GM19324 (cell line): ENCODE results near the gene ZIC5.

Experiments
- ATAC-seq: cut with Tn5 transposase; IDR thresholded peaks from one replicate; pipeline ENCODE4 v1.9.1; 2021; ENCODE audit warnings: mild to moderate bottlenecking, moderate library complexity; ENCODE audit not compliant: unreplicated experiment, low FRiP score

The ZIC5 gene

DNA sequence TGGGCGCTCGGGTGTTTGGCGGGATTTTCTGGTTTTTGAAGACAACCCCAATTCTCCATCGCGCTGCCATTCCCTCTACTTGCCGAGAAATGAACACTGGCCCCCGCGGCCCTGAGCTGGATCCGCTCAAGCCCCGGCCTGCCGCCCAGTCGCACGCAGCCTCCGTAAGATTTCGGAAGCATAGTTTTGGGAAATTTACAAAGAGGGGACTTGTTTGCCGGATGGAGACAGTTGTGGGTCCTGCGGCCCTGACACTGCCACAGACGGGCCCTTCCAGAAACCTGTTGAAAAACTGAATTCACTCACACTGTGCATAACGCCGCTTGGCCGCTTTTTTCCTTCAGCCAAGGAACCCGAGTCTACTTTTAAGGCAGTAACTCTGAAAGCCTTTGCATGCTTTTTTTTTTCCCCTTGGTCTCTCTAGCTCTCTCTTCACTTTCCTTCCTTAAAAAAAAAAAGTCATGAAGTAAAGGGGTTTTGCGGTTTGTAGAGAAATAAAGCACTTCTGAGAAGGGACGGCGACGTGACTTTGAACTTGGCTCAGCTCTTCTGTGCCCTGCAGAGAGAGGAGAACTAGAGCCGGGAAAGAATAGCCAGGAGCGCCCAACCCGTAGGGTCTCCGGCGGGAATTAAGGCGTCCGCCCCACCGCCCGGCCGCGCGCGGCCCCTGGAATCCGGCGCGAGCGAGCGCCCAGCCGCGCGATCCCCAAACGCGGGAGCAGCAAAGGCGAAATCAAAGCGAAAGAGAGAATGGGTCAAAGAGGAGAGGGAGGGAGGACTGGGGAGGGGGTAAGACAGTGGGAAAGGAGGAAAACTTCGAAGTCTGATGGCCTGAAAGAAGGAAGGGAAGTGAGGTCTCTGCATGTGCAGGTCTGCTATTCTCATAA is 6.6 kb upstream of the ZIC5 start:
- ATAC-seq = no peak

DNA sequence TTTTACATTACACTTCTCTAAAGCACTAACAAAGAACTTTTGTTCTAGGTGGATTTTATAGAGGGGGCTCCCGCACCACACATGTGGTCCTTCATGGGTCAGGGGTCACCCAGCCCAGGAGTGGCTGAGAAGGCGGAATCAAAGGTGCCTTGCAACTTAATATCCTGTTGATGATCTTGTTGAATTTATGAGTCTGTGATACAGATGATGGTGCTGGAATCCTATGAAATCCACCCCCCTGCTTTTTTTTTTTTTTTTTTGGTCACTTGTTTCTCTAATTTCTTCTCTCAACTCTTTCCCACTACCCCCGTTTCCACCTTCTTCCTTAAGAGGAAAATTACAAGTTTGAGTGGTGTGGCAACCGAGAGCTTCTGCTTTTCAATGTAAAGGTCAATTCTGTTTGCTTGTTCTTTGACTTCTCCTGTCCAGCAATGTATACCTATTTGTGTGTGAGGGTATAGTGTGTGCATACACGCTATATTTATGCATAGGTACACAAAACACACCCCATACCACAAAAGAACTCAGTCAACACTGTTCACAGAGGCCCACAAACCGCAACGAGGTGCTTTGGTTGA is 5.9 kb upstream of the ZIC5 start:
- ATAC-seq = no peak

DNA sequence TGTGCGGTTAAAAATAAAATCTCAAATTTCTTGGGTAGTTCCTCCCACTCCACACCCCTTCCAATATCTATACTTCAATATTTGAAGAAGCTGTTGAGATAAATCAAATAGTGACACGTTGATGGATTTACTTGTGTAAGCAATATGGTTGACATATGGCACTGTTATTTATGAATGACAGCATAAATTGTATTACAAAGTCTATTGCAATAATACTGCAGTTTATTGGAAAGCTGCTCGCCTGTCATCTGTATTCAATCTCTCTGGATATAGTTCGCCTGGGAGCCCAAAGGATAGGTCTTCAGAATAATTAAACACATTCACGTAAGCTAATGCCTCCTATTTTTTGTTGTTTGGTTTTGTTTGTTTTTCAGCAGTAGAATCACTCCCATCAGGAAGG is 5.0 kb upstream of the ZIC5 start:
- ATAC-seq = no peak

DNA sequence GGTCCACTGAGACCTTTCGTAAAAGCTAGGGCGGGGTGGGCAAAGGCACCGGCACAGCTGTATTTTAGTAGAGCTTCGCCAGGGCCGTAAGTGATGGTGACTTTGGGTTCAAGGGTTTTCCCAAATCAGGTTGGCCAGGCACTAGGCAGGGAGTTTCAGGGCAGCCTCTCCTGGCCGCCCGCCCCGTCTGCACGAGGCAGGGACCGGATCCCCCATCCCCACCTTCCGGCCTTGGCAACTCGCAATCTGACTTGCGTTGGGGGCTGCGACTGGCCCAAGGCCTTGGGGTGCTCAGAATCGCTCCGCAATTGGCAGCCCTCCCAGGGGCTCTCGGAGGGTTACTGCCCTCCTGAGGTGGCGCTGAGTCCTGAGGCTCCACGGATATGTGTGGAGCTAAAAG is 4.1 kb upstream of the ZIC5 start:
- no peak for ATAC-seq

DNA sequence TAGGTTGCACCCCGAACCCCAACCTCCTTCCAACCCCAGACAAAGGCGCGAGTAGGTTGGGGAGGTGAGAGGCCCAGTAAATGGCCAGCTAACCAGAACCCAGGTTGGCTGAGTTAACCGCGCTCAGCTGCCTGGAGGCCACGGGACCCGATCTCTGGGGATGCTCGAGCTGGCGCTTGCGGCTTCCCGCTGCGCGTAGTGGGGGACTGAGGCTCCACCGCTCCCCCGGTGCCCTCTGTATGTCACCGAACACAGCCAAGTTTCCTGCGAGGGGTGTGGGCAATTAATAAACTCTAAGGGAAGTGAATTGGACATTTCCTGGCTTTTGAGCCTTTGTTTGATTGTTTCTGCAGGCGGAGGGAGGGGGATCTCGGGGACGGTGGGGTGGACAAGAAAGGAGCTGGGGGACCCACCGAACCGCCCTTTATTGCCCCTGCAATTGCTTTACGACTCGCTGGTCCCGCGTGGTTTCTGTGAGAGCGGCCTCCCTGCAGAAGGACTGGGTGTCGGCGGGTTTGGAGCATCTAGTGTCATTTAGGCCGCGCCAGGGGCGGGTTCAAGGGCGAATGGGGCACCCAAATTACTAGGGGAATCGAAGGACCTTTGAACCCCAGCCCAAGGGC is 3.5 kb upstream of the ZIC5 start:
- ATAC-seq = no peak

DNA sequence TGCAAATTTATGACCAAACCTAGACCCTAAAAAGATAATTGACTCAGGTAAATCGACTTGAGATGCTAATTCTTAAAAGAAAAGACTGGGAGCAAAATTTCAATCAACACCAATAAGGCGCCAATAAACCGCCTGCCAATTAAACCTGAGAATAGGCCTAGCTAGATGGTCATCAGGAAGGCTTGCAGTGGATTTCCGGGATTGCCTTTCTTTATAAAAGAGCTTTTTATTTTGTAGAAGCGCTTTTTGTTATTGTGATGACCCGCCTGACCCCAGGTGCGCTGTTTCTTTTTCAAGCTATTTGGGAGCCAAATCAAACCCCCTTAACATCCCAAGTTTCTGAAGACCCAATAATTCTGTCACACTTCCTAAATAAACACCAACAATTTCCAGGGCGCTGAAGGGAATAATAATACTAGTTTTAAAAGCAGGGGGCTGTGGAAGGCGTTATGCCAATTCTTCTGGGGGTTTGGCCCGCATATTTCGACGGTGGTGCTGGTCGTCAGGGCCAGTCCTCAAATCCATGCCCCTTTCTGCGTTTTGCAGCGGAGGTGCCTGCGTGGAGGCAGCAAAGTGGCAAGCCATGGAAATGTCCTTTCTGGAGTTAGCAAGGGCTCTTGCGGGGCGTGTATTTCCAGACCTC is 2.9 kb upstream of the ZIC5 start:
- ATAC-seq = no peak

DNA sequence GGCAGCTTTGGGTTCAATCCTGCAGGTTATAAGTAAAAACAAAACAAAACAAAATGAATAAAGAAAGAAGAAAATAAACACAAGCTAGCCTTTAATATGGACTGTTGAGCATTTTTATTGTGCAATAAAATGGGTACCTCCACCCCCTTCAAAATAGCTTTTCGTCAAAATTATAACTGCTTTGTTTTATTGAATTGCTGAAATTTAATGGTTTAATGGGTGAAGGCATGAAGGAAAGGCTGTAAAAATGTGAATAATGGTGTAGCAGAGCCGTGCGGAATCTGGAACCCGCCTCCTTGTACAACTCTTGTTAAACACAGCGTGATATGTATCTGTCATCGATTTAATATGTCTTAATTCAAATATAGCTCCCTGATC is 2.2 kb upstream of the ZIC5 start:
- ATAC-seq = no peak

DNA sequence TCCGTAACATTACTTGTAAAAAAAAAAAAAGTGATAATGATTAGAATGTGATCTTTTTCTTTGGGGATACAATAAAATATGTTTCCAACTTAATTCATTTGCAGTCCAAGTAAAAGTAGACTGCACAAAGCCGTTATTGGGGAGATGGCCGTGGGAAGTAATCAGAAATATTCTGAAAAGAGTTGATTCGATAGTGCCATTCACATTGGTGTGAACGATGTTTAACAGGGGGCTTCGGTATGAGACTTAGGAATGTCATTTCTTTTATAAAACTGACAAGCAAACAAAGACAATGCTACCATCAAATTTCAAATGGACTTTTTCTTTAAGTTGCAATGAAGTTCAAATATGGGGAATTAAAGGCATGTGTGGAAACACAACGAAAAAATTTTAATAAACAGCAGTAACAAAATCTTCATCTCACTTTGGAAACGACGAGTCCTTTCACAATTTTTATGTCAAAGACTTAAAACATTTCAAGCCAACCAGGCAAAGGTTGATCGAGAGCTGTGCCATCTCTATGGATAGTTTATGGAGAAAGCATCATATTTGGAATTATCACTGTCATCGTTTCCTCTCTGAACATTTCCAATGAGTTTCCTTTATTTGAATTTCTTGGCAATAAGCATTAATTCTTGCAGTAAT is 1.7 kb upstream of the ZIC5 start:
- ATAC-seq = no peak

DNA sequence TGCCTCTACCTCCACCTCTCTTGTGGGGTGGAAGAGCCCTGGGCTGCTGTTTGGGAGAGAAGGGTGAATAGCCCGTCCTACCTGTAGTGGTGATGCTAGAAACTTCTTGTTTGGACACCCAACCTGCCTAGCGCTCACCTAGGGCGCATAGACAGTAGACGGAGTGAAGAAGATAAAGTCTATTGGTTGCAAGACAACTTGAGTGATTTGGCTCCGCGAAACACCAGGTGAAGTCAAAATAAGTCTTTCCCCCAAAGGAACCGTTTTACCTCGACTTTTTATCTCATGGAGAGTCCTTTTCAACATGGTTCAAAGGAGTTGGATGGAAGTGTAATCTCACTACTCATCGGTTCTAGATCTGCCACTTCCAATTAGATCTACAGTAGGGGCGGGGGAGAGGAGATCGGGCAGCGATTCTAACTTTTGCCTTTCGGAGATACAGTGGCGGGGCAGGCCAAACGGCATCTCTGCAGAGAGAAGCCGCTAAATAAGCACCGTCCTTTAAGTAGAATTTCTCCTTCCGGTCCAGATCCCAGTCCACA is 694 bp upstream of the ZIC5 start:
- no peak for ATAC-seq

DNA sequence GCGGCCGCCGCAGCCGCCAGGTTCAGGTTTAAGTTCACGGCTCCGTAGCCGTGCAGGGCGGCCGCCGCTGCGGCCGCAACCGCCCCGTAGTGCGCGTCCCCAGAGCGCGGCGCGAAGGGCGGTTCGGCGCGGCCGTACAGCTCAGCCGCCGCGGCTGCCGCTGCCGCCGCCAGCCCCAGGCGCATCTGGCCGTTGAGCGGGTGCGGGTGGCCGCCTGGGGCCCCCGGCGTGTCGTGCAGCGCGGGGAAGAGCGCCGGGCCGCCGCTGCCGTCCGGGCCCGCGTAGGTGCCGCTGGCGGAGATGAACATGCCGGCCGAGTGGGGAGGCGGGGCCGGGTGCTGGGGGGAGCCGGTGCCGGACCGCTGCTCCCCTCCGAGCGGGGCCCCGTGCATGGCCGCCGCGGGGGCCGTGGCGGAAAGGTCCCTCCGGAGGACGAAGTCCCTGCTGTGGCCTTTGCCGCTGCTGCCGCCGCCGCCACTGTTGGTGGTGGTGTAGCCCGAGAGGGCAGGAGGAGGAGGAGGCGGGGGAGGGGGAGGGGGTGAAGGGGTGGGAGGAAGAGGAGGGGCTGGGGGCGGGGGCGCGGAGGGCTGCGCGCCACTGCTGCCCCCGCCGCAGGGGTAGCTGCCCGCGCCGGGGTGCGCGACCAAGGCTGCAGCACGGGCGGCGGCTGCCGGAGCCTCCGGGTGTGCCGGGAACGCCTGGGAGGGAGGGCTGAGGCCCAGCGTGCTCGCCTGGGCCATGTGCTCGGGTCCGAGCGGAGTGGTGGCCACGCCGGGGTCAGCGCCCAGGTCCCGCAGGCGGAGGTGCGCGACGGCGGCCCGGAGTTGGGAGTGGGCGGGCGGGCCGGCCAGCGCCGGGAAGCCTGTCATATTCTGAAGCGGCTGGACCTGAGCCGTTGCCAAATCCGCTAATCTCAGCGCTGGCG is 654 bp downstream of the ZIC5 start:
- no peak for ATAC-seq

DNA sequence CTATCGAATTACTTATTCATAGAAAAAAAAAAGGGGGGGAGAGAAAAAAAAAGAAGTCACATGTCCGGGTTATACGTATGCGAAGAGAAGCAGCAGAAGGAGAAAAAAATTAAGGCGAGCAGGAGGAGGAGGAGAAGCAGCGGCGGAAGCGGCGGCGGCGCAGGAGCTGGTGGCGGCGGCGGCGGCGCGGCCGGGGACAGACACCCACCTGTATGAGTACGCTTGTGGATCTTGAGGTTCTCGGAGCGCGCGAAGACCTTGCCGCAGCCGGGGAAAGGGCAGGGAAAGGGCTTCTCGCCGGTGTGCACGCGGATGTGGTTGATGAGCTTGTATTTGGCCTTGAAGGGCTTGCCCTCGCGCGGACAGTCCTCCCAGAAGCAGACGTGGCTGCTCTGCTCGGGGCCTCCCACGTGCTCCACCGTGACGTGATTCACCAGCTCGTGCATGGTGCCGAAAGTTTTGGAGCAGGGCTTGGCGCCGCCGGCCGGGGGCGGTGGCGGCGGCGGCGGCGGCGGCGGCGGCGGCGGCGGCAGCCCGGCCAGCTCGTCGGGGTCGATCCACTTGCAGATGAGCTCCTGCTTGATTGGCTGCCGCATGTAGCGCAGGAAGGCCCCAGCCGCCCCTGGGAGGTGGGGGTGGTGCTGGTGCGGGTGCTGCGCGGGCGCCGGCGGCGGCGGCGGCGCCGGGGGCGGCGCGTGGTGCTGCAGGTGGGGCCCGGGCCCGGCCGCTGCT is 1.5 kb downstream of the ZIC5 start:
- ATAC-seq = no peak

DNA sequence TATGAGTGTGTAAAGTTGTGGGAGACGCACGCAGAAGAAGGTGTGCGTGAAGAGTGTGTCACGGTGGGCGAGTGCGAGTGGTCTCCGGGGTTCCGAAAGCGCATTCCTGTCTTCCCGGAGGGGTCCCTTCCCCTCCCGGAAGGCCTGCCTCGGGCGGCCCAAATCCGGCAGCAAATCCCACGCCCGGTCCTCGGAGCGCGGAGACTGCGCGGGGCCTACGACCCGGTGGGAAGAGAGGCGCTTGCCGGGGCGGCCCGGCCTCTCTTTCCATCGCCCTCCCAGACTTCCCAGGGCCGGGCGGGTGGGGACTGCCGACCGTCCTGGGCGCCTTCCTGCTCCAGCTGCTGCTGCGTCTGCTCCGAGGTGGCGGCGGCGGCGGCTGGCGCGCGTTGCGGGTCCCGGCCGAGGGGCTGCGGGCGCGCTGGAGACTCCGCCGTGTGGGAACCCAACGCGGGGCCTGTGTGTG is 2.1 kb downstream of the ZIC5 start:
- no peak for ATAC-seq

DNA sequence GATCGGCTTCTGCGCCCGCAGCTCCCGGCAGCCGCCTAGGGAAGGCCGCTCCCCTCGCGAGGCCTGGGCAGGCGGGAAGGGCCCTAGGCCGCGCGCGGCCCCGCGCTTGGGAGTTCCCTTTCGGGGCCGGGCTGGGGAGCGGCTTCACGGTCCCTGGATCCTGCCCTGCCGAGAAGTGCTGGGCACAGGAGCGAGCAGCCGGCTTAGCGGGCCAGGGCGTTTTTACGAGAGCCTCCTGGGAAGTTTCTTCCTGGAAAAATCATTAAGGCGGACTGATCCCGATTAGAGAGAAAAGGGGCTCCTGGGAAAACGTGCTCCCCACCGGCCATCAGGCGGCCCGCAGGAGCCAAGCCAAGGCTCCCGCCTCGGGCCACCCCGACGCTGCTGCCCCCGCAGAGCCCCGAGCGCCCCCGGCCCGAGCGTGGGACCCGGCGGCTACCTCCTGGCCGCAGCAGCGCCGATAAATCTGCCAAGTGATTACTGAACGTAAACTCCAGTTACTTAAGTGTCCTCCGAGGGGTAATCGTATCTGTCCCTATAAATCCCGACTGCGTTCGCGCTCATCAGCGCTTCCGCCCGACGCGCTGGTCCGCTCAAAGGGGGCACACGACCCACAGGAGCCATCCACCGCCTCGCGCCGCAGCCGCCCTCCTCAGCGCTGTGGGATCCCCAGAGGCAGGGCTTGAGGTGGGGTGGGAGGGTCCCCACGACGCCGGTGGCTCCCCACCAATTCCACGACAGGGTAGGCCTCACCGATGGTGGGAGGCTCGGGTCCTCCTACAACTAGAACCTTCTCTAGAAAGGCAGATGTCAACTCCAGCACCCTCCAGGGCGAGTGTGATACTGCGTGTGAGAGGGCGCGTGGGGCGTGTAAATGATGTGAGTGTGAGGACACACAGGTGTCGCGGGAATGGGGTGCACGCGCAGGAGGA is 2.8 kb downstream of the ZIC5 start:
- ATAC-seq = no peak

DNA sequence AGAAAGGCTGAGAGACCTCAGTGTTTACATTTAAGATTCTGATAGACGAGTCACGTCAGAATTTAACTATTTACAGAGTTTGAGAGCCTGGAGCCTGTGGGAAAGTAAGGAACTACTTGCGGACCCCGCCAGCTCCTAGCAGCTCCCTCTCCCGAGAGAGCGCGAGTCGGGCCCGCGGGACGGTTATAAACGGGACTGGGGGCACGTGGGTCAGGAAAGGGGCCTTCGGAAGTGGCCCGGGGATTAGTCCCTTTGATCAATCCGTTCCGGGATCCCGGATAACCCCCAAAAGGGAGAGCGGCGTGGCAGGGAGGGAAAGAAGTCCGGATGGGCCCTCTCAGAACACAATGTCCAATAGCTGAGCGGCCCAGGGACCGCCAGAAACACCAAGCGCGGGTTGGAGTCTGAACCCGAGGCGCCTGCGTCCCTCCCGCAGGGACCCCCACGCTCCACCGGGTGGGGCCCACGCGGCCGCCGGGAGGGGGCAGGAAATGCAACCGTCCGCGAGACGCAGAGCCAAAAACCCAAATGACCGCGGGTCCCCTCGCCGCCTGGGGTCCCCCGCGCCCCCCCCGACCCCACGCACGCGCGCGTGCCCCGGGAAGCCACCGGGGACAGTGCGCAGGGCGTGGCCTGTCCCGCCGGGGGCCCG is 3.6 kb downstream of the ZIC5 start:
- ATAC-seq = no peak

DNA sequence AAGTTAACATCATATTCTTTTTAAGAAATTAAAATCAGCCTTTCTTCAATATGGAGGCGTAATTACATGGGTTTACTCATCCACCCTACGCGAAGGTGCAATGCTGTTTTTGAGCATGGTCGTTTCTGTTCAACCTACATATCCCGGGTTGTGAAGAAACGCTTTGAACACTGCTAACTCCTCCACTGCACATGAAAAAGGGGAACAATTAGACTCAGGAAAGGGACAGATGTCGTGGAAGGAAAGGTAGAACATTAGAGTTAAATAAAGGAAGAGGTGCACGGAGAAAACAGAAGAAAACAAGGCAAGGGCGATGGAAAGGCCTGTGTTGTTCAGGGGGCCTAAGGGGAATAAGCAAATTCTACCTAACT is 4.1 kb downstream of the ZIC5 start:
- no peak for ATAC-seq

DNA sequence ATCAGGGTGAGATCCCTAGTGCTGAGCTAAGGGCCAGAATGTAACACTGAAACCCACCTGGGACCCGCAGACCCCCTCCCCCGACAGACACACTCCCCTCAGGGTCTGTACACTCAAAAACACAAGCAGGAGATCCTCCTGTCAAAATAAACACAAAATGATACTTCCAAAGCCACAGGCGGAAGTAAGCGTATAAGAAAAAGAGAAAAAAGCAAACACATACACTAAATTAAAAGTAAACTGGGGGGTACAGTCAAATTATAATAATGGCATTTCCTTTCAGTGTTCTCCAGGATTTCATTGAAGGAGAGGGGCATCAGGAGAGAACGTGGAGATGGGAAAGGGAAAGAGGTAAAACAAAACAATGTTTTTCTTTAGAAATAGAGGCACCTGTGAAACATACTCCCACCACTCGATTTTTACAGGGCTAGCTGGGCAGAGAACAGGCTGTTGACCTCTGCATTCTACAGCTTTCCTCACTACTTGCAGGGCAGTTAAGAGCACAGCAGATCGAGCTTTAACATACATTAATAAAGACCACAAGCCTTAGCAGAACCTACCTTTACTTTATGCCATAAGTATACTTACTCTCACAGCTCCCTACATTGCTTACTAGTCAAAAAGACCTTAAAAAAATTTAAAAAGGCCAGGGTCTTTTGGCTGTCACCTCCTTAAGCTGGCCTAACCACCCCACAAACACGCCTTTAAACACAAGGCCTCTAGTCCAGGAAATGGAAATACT is 5.3 kb downstream of the ZIC5 start:
- ATAC-seq = no peak
